Fibroblast of lung (primary cell): ENCODE results near the gene SMPDL3B. TPM values are rescaled to one million over a fixed set of nuclear protein-coding genes. Genes with fewer than 3 reads are reported as not detected.

Source experiments
- DNase-seq, 2 donors: peaks; one replicate each; pipeline versions ENCODE4 v3.0.0 to v3.0.0-alpha.2; 2010; ENCODE audit warnings: low read depth in 2 of 2
- H2AFZ ChIP-seq: 2 replicates; pipeline ENCODE4 v1.5.1; 2012; ENCODE audit warnings: low read length, control low read depth, inconsistent platforms
- H3K27ac ChIP-seq: 2 replicates; pipeline ENCODE4 v1.5.1; 2011; ENCODE audit warnings: low read length, control low read depth; ENCODE audit not compliant: insufficient read depth
- H3K27me3 ChIP-seq: 2 replicates; pipeline ENCODE4 v1.5.1; 2011; ENCODE audit warnings: mild to moderate bottlenecking, low read length; ENCODE audit not compliant: control insufficient read depth, insufficient read depth
- H3K36me3 ChIP-seq: 2 replicates; pipeline ENCODE4 v1.5.1; 2011; ENCODE audit warnings: low read length; ENCODE audit not compliant: control insufficient read depth, insufficient read depth
- H3K4me1 ChIP-seq: 2 replicates; pipeline ENCODE4 v1.5.1; 2011; ENCODE audit warnings: low read length; ENCODE audit not compliant: control insufficient read depth, insufficient read depth; ENCODE audit errors: extremely low read depth
- H3K4me2 ChIP-seq: 2 replicates; pipeline ENCODE4 v1.5.1; 2011; ENCODE audit warnings: low read length, control low read depth; ENCODE audit not compliant: insufficient read depth; ENCODE audit errors: extremely low read depth
- H3K4me3 ChIP-seq, 4 experiments: fragments of 200-600 bp in 1 of 4; sonication (generic) in 1 of 4; replicated peaks in 1 of 4; 2 replicates each; pipeline ENCODE4 v1.5.1; 2011 to 2016; ENCODE audit warnings: low read length in 4 of 4, low read depth in 3 of 4, mild to moderate bottlenecking in 3 of 4, control low read depth in 2 of 4, inconsistent platforms in 1 of 4, mixed read lengths in 1 of 4; ENCODE audit not compliant: insufficient read depth in 1 of 4; ENCODE audit errors: control extremely low read depth in 1 of 4
- H3K79me2 ChIP-seq: 2 replicates; pipeline ENCODE4 v1.5.1; 2012; ENCODE audit warnings: mild to moderate bottlenecking, low read length, inconsistent platforms; ENCODE audit not compliant: control insufficient read depth, insufficient read depth
- H3K9ac ChIP-seq: 2 replicates; pipeline ENCODE4 v1.5.1; 2011; ENCODE audit warnings: mild to moderate bottlenecking, low read length, control low read depth; ENCODE audit not compliant: insufficient read depth
- H3K9me3 ChIP-seq: 2 replicates; pipeline ENCODE4 v1.5.1; 2012; ENCODE audit warnings: low read depth, low read length; ENCODE audit not compliant: control insufficient read depth, insufficient read depth
- H4K20me1 ChIP-seq: 2 replicates; pipeline ENCODE4 v1.5.1; 2011; ENCODE audit warnings: low read length; ENCODE audit not compliant: control insufficient read depth, insufficient read depth; ENCODE audit errors: extremely low read depth
- CTCF ChIP-seq, 2 donors: IDR thresholded peaks in 1 of 2; conservative IDR thresholded peaks in 1 of 2; 1 replicate in 1 of 2; 2 replicates in 1 of 2; pipeline ENCODE4 v1.5.1; 2011 to 2012; ENCODE audit warnings: low read length in 2 of 2, control low read depth in 1 of 2, inconsistent platforms in 1 of 2, low read depth in 1 of 2, mild to moderate bottlenecking in 1 of 2
- EZH2 ChIP-seq: IDR thresholded peaks from 2 replicates; pipeline ENCODE4 v1.5.1; 2012; ENCODE audit warnings: low read length, control low read depth, mild to moderate bottlenecking; ENCODE audit errors: missing control alignments
- polyA plus RNA-seq, 2 donors: library from polyadenylated mRNA; depleted of rRNA in 1 of 2; stranded (reverse) in 1 of 2; unstranded in 1 of 2; fragments of >200 nt; gene quantifications; 2 replicates each; pipeline ENCODE4 v1.2.1, GENCODE V29; 2011 to 2012; ENCODE audit warnings: missing spikeins in 1 of 2
- total RNA-seq: library from RNA; depleted of rRNA; stranded (reverse); fragments of >200 nt; gene quantifications from 2 replicates; pipeline ENCODE4 v1.2.1, GENCODE V29; 2014

Gene SMPDL3B
- total and polyA plus RNA-seq, 2 donors (not counting 1 experiment from before 2014, with no cell fraction given) = 0.17 TPM; not detected in 1

- Histone ChIP-seq H3K27ac (peak overlapping the region; percentile 25), H3K4me2 (peak overlapping the region; percentile 80), H2AFZ (no peak overlapping the region), H3K9me3 (no peaks in the 10 kb centered on the region), H3K27me3 (no peaks in the 10 kb centered on the region), H3K36me3 (peaks cover 7% of the 10 kb centered on the region), H4K20me1 (no peaks in the 10 kb centered on the region), H3K4me1 (peaks cover 8% of the 10 kb centered on the region), H3K4me3 (peak overlapping the region in 3 of 4 experiments; percentile 43 to 80 (median 67)), H3K9ac (no peak overlapping the region), H3K79me2 (peaks cover 8% of the 10 kb centered on the region)
- no peak for DNase-seq
- TF ChIP-seq CTCF (conservative IDR thresholded peaks at IDR 0.05 in 1 of 2, IDR thresholded peaks at IDR 0.05 in 1 of 2; ENCODE audit: low read depth in 1 of 2, low read length in 2 of 2) (no peak), EZH2 (no peak)
Observed at GRCh38 chr1:27961646-27962221, 26.9 kb downstream of the SMPDL3B start.

GRCh38 chr1:27963393-27963792 is 28.6 kb downstream of the SMPDL3B start:
- Histone ChIP-seq H3K4me1 (peaks cover 12% of the 10 kb centered on the region), H3K27ac (no peak overlapping the region), H3K27me3 (no peaks in the 10 kb centered on the region), H4K20me1 (no peaks in the 10 kb centered on the region), H3K79me2 (peaks cover 8% of the 10 kb centered on the region), H3K9ac (no peak overlapping the region), H3K36me3 (peaks cover 8% of the 10 kb centered on the region), H3K4me2 (no peak overlapping the region), H3K4me3 (no peak overlapping the region), H2AFZ (no peak overlapping the region), H3K9me3 (no peaks in the 10 kb centered on the region)
- no peak for TF ChIP-seq CTCF (conservative IDR thresholded peaks at IDR 0.05 in 1 of 2, IDR thresholded peaks at IDR 0.05 in 1 of 2; ENCODE audit: low read depth in 1 of 2, low read length in 2 of 2)
- no peak for TF ChIP-seq EZH2
- no peak for DNase-seq

- Histone ChIP-seq H3K4me3 (no peak overlapping the region), H3K27ac (no peak overlapping the region), H2AFZ (no peak overlapping the region), H3K27me3 (no peaks in the 10 kb centered on the region), H3K4me2 (no peak overlapping the region), H4K20me1 (no peaks in the 10 kb centered on the region), H3K4me1 (peaks cover 19% of the 10 kb centered on the region), H3K9me3 (no peaks in the 10 kb centered on the region), H3K36me3 (peaks cover 8% of the 10 kb centered on the region), H3K9ac (no peak overlapping the region), H3K79me2 (peaks cover 2% of the 10 kb centered on the region)
- peak in 1 of 2 donors; percentile 49 for DNase-seq
- TF ChIP-seq CTCF (conservative IDR thresholded peaks at IDR 0.05 in 1 of 2, IDR thresholded peaks at IDR 0.05 in 1 of 2; ENCODE audit: low read depth in 1 of 2, low read length in 2 of 2) (no peak), EZH2 (no peak)
Observed at GRCh38 chr1:27966402-27967105, 31.8 kb downstream of the SMPDL3B start.
